Transverse colon (tissue), 4 donors: Measurements from ENCODE around the gene ETV6. TPM values are rescaled to one million over a fixed set of nuclear protein-coding genes. Genes with fewer than 3 reads are reported as not detected.

Experiments
- DNase-seq: peaks from one replicate; pipeline ENCODE4 v3.0.0-alpha.2; 2019
- H3K27ac ChIP-seq, 4 donors: fragments of 200-600 bp; sonication (generic); 2 replicates each; pipeline ENCODE4 v1.5.1; 2016 to 2018; ENCODE audit warnings: inconsistent platforms in 4 of 4
- H3K27me3 ChIP-seq: fragments of 200-600 bp; sonication (generic); 2 replicates; pipeline ENCODE4 v1.5.1; 2017; ENCODE audit warnings: inconsistent platforms
- H3K36me3 ChIP-seq, 4 donors: fragments of 200-600 bp; sonication (generic); 2 replicates each; pipeline ENCODE4 v1.5.1; 2017 to 2019; ENCODE audit warnings: inconsistent platforms in 4 of 4
- H3K4me1 ChIP-seq, 4 donors: fragments of 200-600 bp; sonication (generic); 2 replicates each; pipeline ENCODE4 v1.5.1; 2017 to 2020; ENCODE audit warnings: inconsistent platforms in 4 of 4
- H3K4me3 ChIP-seq, 4 donors: fragments of 200-600 bp; sonication (generic); 1 replicate in 1 of 4; 2 replicates in 3 of 4; pipeline versions ENCODE4 v1.5.1 to v1.6.1; 2017 to 2019; ENCODE audit warnings: inconsistent platforms in 4 of 4
- H3K9me3 ChIP-seq, 2 donors: fragments of 200-600 bp; sonication (generic); 2 replicates each; pipeline ENCODE4 v1.5.1; 2017 to 2019; ENCODE audit warnings: inconsistent platforms in 2 of 2
- CTCF ChIP-seq, 5 experiments: fragments of 200-600 bp in 3 of 5; fragments of 450-650 bp in 2 of 5; sonication (generic) in 3 of 5; IDR thresholded peaks; 1 replicate in 2 of 5; 2 replicates in 3 of 5; pipeline ENCODE4 v1.5.1; 2016 to 2017; ENCODE audit warnings: antibody characterized with exemption in 5 of 5, inconsistent platforms in 3 of 5, mild to moderate bottlenecking in 2 of 5, moderate library complexity in 1 of 5
- EP300 ChIP-seq: sonication (generic); formaldehyde crosslinking; IDR thresholded peaks from one replicate; pipeline ENCODE4 v1.6.1; 2017; ENCODE audit warnings: antibody characterized with exemption, low read depth
- POLR2A ChIP-seq: fragments of 450-650 bp; IDR thresholded peaks from one replicate; pipeline ENCODE4 v1.6.1; 2016; ENCODE audit warnings: antibody characterized with exemption, mild to moderate bottlenecking, moderate library complexity
- POLR2AphosphoS5 ChIP-seq, 3 donors: sonication (generic); formaldehyde crosslinking; IDR thresholded peaks; one replicate each; pipeline ENCODE4 v1.6.1; 2016; ENCODE audit warnings: antibody characterized with exemption in 3 of 3
- WGBS, 2 donors: methylation state at CpG; one replicate each; pipeline ENCODE4 v1.1.5; 2018; ENCODE audit warnings: low coverage in 1 of 2; 5-methylcytosine and 5-hydroxymethylcytosine counted together
- in situ Hi-C, 4 donors: fragments of 200-750 bp; cut with MboI; loops; one replicate each; pipeline versions ENCODE4 v1.15.0 to v1.15.1; 2017; ENCODE audit warnings: low sequenced_read_pairs in 3 of 4, low pct_ligation_motif_present in 1 of 4, low pct_unique_long_range_greater_than_20kb in 1 of 4
- intact Hi-C: fragments of 100-400 bp; cut with DNase I; formaldehyde crosslinking; loops from one replicate; pipeline ENCODE4 v1.15.1; 2023; ENCODE audit warnings: low total_unique reads
- total RNA-seq, 4 donors: library from RNA; depleted of rRNA; stranded (reverse); fragments of >200 nt; gene quantifications; one replicate each; pipeline ENCODE4 v1.1.0, GENCODE V29; 2016

ETV6 gene
- total RNA-seq, 4 donors from 2014 or later, result 19.9 to 47.9 (median 41.0) TPM

- H3K9me3 ChIP-seq, result peaks cover 0 to 3% of the 10 kb centered on the region in 2 donors
- intact Hi-C loops (no loop called here), in situ Hi-C loops (no loop called here)
- no peak overlapping the region for H3K27ac ChIP-seq
- TF ChIP-seq POLR2A (no peak), EP300 (no peak), CTCF (IDR thresholded peaks at IDR 0.05) (no peak)
- no peaks in the 10 kb centered on the region for H3K4me1 ChIP-seq
- H3K36me3 ChIP-seq, result no peaks in the 10 kb centered on the region
- H3K27me3 ChIP-seq, result no peaks in the 10 kb centered on the region
- no peak for DNase-seq
- WGBS, 2 donors, result 87 to 92% methylated on average over 5 of the region's 5 CpGs
- H3K4me3 ChIP-seq, result no peak overlapping the region
Measured at GRCh38 chr12:11639454-11639853, 10.0 kb upstream of the ETV6 start.

- H3K4me1 ChIP-seq, result no peaks in the 10 kb centered on the region
- no peak overlapping the region for H3K27ac ChIP-seq
- no peaks in the 10 kb centered on the region for H3K9me3 ChIP-seq
- no peak for TF ChIP-seq CTCF (IDR thresholded peaks at IDR 0.05)
- no peak for TF ChIP-seq POLR2A
- no peaks in the 10 kb centered on the region for H3K27me3 ChIP-seq
- no peaks in the 10 kb centered on the region for H3K36me3 ChIP-seq
- in situ Hi-C loops, result loop anchor here in 2 of 4 donors (10.0 kb wide), 2 partner anchors 57 to 393 kb away; no protein-coding TSS in a partner anchor
- DNase-seq, result no peak
- 69 to 88% methylated on average over 2 of the region's 2 CpGs for WGBS, 2 donors
- H3K4me3 ChIP-seq, result no peak overlapping the region
- intact Hi-C loops, result no loop called here
Measured at GRCh38 chr12:11641522-11641921, 8.0 kb upstream of the ETV6 start.

- no peaks in the 10 kb centered on the region for H3K9me3 ChIP-seq
- DNase-seq, result no peak
- WGBS, 2 donors, result 60 to 61% methylated on average over 1 of the region's 1 CpG
- intact Hi-C loops (no loop called here), in situ Hi-C loops (loop anchor here in 2 of 4 donors (10.0 kb wide), 2 partner anchors 58 to 392 kb away; no protein-coding TSS in a partner anchor)
- H3K27me3 ChIP-seq, result no peaks in the 10 kb centered on the region
- H3K27ac ChIP-seq, result no peak overlapping the region
- no peak for TF ChIP-seq POLR2A
- TF ChIP-seq POLR2AphosphoS5 (IDR thresholded peaks at IDR 0.05), result no peak
- no peak for TF ChIP-seq EP300
- no peak for TF ChIP-seq CTCF (IDR thresholded peaks at IDR 0.05)
- H3K4me1 ChIP-seq, result no peaks in the 10 kb centered on the region
- no peaks in the 10 kb centered on the region for H3K36me3 ChIP-seq
- H3K4me3 ChIP-seq, result no peak overlapping the region
Measured at GRCh38 chr12:11642785-11643184, 6.7 kb upstream of the ETV6 start.

- Histone ChIP-seq H3K4me1 (peaks cover 0 to 6% (median 2%) of the 10 kb centered on the region in 4 donors), H3K27ac (no peak overlapping the region), H3K9me3 (no peaks in the 10 kb centered on the region), H3K36me3 (no peaks in the 10 kb centered on the region), H3K4me3 (no peak overlapping the region), H3K27me3 (no peaks in the 10 kb centered on the region)
- intact Hi-C loops (no loop called here), in situ Hi-C loops (loop anchor here in 2 of 4 donors (10.0 kb wide), 2 partner anchors 61 to 389 kb away; no protein-coding TSS in a partner anchor)
- TF ChIP-seq POLR2A (no peak), POLR2AphosphoS5 (IDR thresholded peaks at IDR 0.05) (no peak), EP300 (no peak), CTCF (IDR thresholded peaks at IDR 0.05) (no peak)
- no peak for DNase-seq
- 100% methylated on average over 1 of the region's 1 CpG for WGBS, 2 donors
Measured at GRCh38 chr12:11645391-11645790, 4.1 kb upstream of the ETV6 start.
